Measurements from ENCODE around the gene ARHGAP44.

DNA sequence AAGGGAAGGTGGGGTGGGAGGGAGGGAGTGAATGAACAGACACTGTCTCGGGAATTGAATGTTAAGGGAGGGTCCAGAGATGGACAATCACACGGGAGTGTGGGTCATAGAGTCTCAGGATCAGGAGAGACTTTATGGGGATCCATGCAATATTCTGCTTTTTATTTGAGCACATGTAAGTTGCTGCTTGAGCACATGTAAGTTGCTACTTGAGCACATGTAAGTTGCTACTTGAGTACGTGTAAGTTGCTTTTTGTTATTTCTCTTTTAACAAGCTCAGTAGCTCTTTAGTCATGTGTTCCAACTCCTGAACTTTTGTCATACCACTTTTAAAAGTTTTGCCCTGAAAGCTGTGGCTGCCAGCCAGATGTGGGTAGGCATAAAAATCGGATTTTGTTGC is 110.3 kb downstream of the ARHGAP44 start:
- TF ChIP-seq, protein P1, sequence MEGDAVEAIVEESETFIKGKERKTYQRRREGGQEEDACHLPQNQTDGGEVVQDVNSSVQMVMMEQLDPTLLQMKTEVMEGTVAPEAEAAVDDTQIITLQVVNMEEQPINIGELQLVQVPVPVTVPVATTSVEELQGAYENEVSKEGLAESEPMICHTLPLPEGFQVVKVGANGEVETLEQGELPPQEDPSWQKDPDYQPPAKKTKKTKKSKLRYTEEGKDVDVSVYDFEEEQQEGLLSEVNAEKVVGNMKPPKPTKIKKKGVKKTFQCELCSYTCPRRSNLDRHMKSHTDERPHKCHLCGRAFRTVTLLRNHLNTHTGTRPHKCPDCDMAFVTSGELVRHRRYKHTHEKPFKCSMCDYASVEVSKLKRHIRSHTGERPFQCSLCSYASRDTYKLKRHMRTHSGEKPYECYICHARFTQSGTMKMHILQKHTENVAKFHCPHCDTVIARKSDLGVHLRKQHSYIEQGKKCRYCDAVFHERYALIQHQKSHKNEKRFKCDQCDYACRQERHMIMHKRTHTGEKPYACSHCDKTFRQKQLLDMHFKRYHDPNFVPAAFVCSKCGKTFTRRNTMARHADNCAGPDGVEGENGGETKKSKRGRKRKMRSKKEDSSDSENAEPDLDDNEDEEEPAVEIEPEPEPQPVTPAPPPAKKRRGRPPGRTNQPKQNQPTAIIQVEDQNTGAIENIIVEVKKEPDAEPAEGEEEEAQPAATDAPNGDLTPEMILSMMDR (IDR thresholded peaks at IDR 0.05 in 4 of 5, conservative IDR thresholded peaks at IDR 0.05 in 1 of 5): no peak
- TF ChIP-seq POLR2A (IDR thresholded peaks at IDR 0.05): no peak

All from gastrocnemius medialis (tissue), 4 donors.